ENCODE data around the gene CARD18. TPM values are rescaled to one million over a fixed set of nuclear protein-coding genes. Genes with fewer than 3 reads are reported as not detected.

CARD18 gene
- total and polyA plus RNA-seq, 4 donors, result not detected

DNA sequence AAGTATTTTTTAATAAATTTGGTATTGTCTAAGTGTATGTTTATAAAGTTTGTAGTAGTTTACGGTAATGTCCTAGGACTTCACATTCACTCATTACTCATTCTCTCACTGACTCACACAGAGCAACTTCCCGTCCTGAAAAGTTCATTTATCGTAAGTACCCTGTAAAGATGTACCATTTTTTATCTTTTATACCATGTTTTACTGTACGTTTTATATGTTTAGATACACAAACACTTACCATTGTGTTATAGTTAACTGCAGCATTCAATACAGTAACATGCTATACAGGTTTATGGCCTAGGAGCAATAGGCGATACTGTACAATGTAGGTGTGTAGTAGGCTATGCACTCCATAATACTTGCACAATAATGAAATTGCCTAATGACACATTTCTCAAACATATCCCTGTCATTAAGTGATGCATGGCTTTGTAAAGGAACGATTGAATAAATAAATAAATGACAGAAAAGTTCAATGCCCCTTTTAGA lies 12.5 kb upstream of the CARD18 start:
- Histone ChIP-seq H3K9me3 (ENCODE audit: control insufficient read depth in 4 of 4, low read length in 3 of 4) (no peaks in the 10 kb centered on the region), H3K9ac (ENCODE audit: low read depth in 1 of 2, low read length in 2 of 2) (no peak overlapping the region), H3K4me3 (ENCODE audit: low read depth in 1 of 3, low read length in 3 of 3) (no peak overlapping the region), H3K36me3 (ENCODE audit: control insufficient read depth in 4 of 4, insufficient read depth in 3 of 4, low read depth in 1 of 4, low read length in 3 of 4) (no peaks in the 10 kb centered on the region), H3K27me3 (ENCODE audit: control insufficient read depth in 4 of 4, insufficient read depth in 4 of 4, low read length in 3 of 4) (no peaks in the 10 kb centered on the region), H3K4me1 (ENCODE audit: control insufficient read depth in 4 of 4, insufficient read depth in 4 of 4, low read length in 3 of 4) (no peaks in the 10 kb centered on the region), H3K27ac (ENCODE audit: low read depth in 1 of 2, low read length in 2 of 2) (no peak overlapping the region)
- DNase-seq (ENCODE audit: low spot score), result no peak
- TF ChIP-seq YY1 (IDR thresholded peaks at IDR 0.05), result no peak
- TF ChIP-seq, protein P1, sequence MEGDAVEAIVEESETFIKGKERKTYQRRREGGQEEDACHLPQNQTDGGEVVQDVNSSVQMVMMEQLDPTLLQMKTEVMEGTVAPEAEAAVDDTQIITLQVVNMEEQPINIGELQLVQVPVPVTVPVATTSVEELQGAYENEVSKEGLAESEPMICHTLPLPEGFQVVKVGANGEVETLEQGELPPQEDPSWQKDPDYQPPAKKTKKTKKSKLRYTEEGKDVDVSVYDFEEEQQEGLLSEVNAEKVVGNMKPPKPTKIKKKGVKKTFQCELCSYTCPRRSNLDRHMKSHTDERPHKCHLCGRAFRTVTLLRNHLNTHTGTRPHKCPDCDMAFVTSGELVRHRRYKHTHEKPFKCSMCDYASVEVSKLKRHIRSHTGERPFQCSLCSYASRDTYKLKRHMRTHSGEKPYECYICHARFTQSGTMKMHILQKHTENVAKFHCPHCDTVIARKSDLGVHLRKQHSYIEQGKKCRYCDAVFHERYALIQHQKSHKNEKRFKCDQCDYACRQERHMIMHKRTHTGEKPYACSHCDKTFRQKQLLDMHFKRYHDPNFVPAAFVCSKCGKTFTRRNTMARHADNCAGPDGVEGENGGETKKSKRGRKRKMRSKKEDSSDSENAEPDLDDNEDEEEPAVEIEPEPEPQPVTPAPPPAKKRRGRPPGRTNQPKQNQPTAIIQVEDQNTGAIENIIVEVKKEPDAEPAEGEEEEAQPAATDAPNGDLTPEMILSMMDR (IDR thresholded peaks at IDR 0.05; ENCODE audit: low read depth, low read length, missing input control), result no peak
- TF ChIP-seq RAD21 (IDR thresholded peaks at IDR 0.05), result no peak
- TF ChIP-seq TAF1 (conservative IDR thresholded peaks at IDR 0.05), result no peak
- TF ChIP-seq, protein P2, sequence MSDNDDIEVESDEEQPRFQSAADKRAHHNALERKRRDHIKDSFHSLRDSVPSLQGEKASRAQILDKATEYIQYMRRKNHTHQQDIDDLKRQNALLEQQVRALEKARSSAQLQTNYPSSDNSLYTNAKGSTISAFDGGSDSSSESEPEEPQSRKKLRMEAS (IDR thresholded peaks at IDR 0.05), result no peak
- no peak for TF ChIP-seq RXRA (IDR thresholded peaks at IDR 0.05)
- TF ChIP-seq, protein P3, sequence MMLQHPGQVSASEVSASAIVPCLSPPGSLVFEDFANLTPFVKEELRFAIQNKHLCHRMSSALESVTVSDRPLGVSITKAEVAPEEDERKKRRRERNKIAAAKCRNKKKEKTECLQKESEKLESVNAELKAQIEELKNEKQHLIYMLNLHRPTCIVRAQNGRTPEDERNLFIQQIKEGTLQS (IDR thresholded peaks at IDR 0.05), result no peak
- WGBS, result 77% methylated on average over 6 of the region's 6 CpGs

DNA sequence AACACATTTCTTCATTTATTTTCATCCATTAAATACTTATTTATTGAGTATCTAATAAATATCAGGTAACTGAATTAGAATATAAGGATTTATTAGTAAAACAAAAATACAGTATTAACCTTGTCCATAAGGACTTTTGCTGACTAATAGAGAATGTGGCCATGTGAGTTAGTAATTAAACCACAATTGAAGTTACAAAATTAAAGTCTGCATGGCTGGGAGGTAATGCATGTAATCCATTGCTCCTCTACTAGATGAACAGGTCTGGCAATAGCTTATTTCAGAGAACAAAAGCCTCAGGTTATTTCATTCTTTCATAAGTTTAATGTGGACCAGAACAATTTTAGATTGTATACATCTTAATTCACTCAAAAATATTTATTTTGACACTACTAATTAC lies 9.9 kb upstream of the CARD18 start:
- H3K27me3 ChIP-seq (ENCODE audit: control insufficient read depth in 4 of 4, insufficient read depth in 4 of 4, low read length in 3 of 4), result no peaks in the 10 kb centered on the region
- no peaks in the 10 kb centered on the region for H3K4me1 ChIP-seq (ENCODE audit: control insufficient read depth in 4 of 4, insufficient read depth in 4 of 4, low read length in 3 of 4)
- DNase-seq (ENCODE audit: low spot score), result no peak
- no peaks in the 10 kb centered on the region for H3K36me3 ChIP-seq (ENCODE audit: control insufficient read depth in 4 of 4, insufficient read depth in 3 of 4, low read depth in 1 of 4, low read length in 3 of 4)
- no peak for TF ChIP-seq NR2F2 (IDR thresholded peaks at IDR 0.05)
- TF ChIP-seq FOXA1 (IDR thresholded peaks at IDR 0.05), result no peak
- no peak for TF ChIP-seq FOXA2 (IDR thresholded peaks at IDR 0.05)
- TF ChIP-seq, protein P2 (IDR thresholded peaks at IDR 0.05), result no peak
- TF ChIP-seq, protein P3 (IDR thresholded peaks at IDR 0.05), result no peak
- TF ChIP-seq HNF4G (IDR thresholded peaks at IDR 0.05), result no peak
- no peak for TF ChIP-seq RXRA (IDR thresholded peaks at IDR 0.05)
- TF ChIP-seq, protein P4, sequence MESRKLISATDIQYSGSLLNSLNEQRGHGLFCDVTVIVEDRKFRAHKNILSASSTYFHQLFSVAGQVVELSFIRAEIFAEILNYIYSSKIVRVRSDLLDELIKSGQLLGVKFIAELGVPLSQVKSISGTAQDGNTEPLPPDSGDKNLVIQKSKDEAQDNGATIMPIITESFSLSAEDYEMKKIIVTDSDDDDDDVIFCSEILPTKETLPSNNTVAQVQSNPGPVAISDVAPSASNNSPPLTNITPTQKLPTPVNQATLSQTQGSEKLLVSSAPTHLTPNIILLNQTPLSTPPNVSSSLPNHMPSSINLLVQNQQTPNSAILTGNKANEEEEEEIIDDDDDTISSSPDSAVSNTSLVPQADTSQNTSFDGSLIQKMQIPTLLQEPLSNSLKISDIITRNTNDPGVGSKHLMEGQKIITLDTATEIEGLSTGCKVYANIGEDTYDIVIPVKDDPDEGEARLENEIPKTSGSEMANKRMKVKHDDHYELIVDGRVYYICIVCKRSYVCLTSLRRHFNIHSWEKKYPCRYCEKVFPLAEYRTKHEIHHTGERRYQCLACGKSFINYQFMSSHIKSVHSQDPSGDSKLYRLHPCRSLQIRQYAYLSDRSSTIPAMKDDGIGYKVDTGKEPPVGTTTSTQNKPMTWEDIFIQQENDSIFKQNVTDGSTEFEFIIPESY (IDR thresholded peaks at IDR 0.05), result no peak
- TF ChIP-seq YY1 (IDR thresholded peaks at IDR 0.05), result no peak
- no peak for TF ChIP-seq HNF4A (conservative IDR thresholded peaks at IDR 0.05)
- TF ChIP-seq SP1 (IDR thresholded peaks at IDR 0.05), result no peak
- no peak for TF ChIP-seq EGR1 (IDR thresholded peaks at IDR 0.05; ENCODE audit: low read depth in 2 of 2)
- TF ChIP-seq GABPA (IDR thresholded peaks at IDR 0.05 in 1 of 2, conservative IDR thresholded peaks at IDR 0.05 in 1 of 2), result no peak
- no peak for TF ChIP-seq RAD21 (IDR thresholded peaks at IDR 0.05)
- TF ChIP-seq, protein P1 (IDR thresholded peaks at IDR 0.05; ENCODE audit: low read depth, low read length, missing input control), result no peak
- TF ChIP-seq TAF1 (conservative IDR thresholded peaks at IDR 0.05), result no peak
- no peak for TF ChIP-seq JUND (IDR thresholded peaks at IDR 0.05)
- no peak overlapping the region for H3K4me3 ChIP-seq (ENCODE audit: low read depth in 1 of 3, low read length in 3 of 3)
- no peaks in the 10 kb centered on the region for H3K9me3 ChIP-seq (ENCODE audit: control insufficient read depth in 4 of 4, low read length in 3 of 4)
- H3K9ac ChIP-seq (ENCODE audit: low read depth in 1 of 2, low read length in 2 of 2), result no peak overlapping the region
- no peak overlapping the region for H3K27ac ChIP-seq (ENCODE audit: low read depth in 1 of 2, low read length in 2 of 2)
